ENCODE measurements around the gene SYS1.
A peak's percentile ranks its signal among the peaks of the same experiment; 100 is the strongest.

SYS1 gene

GRCh38 chr20:45345104-45345936, 17.6 kb upstream of the SYS1 start:
- peak; percentile 43 for ATAC-seq (ENCODE audit: low read depth)
- H3K4me3 ChIP-seq (ENCODE audit: severe bottlenecking) = peak overlapping the region; percentile 98

GRCh38 chr20:45346291-45346718, 16.7 kb upstream of the SYS1 start:
- no peaks in the 10 kb centered on the region for H3K9me3 ChIP-seq (ENCODE audit: severe bottlenecking)
- H3K36me3 ChIP-seq (ENCODE audit: low read depth) = peaks cover 66% of the 10 kb centered on the region
- no peak for TF ChIP-seq CTCF (IDR thresholded peaks at IDR 0.05; ENCODE audit: poor library complexity, severe bottlenecking)
- DNase-seq (ENCODE audit: low spot score) (peak; percentile 78), ATAC-seq (ENCODE audit: low read depth) (no peak; the same call in 2 of the 3 replicates)
- H3K27ac ChIP-seq (ENCODE audit: poor library complexity, severe bottlenecking) = peak overlapping the region; percentile 99
- no peaks in the 10 kb centered on the region for H3K27me3 ChIP-seq (ENCODE audit: insufficient read depth, poor library complexity, severe bottlenecking)
- peak overlapping the region; percentile 98 for H3K4me3 ChIP-seq (ENCODE audit: severe bottlenecking)
- H3K4me1 ChIP-seq (ENCODE audit: insufficient read depth, poor library complexity, severe bottlenecking) = peaks cover 63% of the 10 kb centered on the region

More at GRCh38 chr20:45345104-45345936, 17.6 kb upstream of the SYS1 start:
- Histone ChIP-seq H3K27me3 (ENCODE audit: insufficient read depth, poor library complexity, severe bottlenecking) (no peaks in the 10 kb centered on the region), H3K9me3 (ENCODE audit: severe bottlenecking) (no peaks in the 10 kb centered on the region), H3K4me1 (ENCODE audit: insufficient read depth, poor library complexity, severe bottlenecking) (peaks cover 73% of the 10 kb centered on the region), H3K27ac (ENCODE audit: poor library complexity, severe bottlenecking) (peak overlapping the region; percentile 99), H3K36me3 (ENCODE audit: low read depth) (peaks cover 76% of the 10 kb centered on the region)
- DNase-seq (ENCODE audit: low spot score) = peak; percentile 88
- no peak for TF ChIP-seq CTCF (IDR thresholded peaks at IDR 0.05; ENCODE audit: poor library complexity, severe bottlenecking)

GRCh38 chr20:45346851-45347250, 16.1 kb upstream of the SYS1 start:
- Histone ChIP-seq H3K27ac (ENCODE audit: poor library complexity, severe bottlenecking) (peak overlapping the region; percentile 99), H3K9me3 (ENCODE audit: severe bottlenecking) (no peaks in the 10 kb centered on the region), H3K36me3 (ENCODE audit: low read depth) (peaks cover 61% of the 10 kb centered on the region), H3K4me3 (ENCODE audit: severe bottlenecking) (peak overlapping the region; percentile 98), H3K4me1 (ENCODE audit: insufficient read depth, poor library complexity, severe bottlenecking) (peaks cover 57% of the 10 kb centered on the region), H3K27me3 (ENCODE audit: insufficient read depth, poor library complexity, severe bottlenecking) (no peaks in the 10 kb centered on the region)
- TF ChIP-seq CTCF (IDR thresholded peaks at IDR 0.05; ENCODE audit: poor library complexity, severe bottlenecking) = no peak
- DNase-seq (ENCODE audit: low spot score) (no peak), ATAC-seq (ENCODE audit: low read depth) (no peak)

- Histone ChIP-seq H3K9me3 (ENCODE audit: severe bottlenecking) (no peaks in the 10 kb centered on the region), H3K27me3 (ENCODE audit: insufficient read depth, poor library complexity, severe bottlenecking) (no peaks in the 10 kb centered on the region), H3K4me3 (ENCODE audit: severe bottlenecking) (peak overlapping the region; percentile 98), H3K27ac (ENCODE audit: poor library complexity, severe bottlenecking) (peak overlapping the region; percentile 99), H3K4me1 (ENCODE audit: insufficient read depth, poor library complexity, severe bottlenecking) (peaks cover 52% of the 10 kb centered on the region), H3K36me3 (ENCODE audit: low read depth) (peaks cover 55% of the 10 kb centered on the region)
- TF ChIP-seq CTCF (IDR thresholded peaks at IDR 0.05; ENCODE audit: poor library complexity, severe bottlenecking) = no peak
- DNase-seq (ENCODE audit: low spot score) = no peak
- no peak for ATAC-seq (ENCODE audit: low read depth)
Measured at GRCh38 chr20:45347297-45347935, 15.5 kb upstream of the SYS1 start.

All from RWPE2 (cell line).